Mesothelial cell of epicardium (in vitro differentiated cells): Measurements from ENCODE around the gene STX8. TPM values are rescaled to one million over a fixed set of nuclear protein-coding genes. Genes with fewer than 3 reads are reported as not detected.
A peak's percentile ranks its signal among the peaks of the same experiment; 100 is the strongest.

Experiments used
- DNase-seq, 2 experiments: peaks; one replicate each; pipeline ENCODE4 v3.0.0; 2021; ENCODE audit warnings: low spot score in 2 of 2; ENCODE audit not compliant: unreplicated experiment in 2 of 2
- H3K27ac Mint-ChIP-seq: 2 replicates; pipeline ENCODE4 v1.8.0; 2021; ENCODE audit warnings: mixed read lengths
- H3K27me3 Mint-ChIP-seq: 2 replicates; pipeline ENCODE4 v1.8.0; 2021; ENCODE audit warnings: low read depth, mixed read lengths
- H3K36me3 Mint-ChIP-seq: 2 replicates; pipeline ENCODE4 v1.8.0; 2021; ENCODE audit warnings: mixed read lengths
- H3K4me1 Mint-ChIP-seq: 2 replicates; pipeline ENCODE4 v1.8.0; 2021; ENCODE audit warnings: mixed read lengths
- H3K4me3 Mint-ChIP-seq: 2 replicates; pipeline ENCODE4 v1.8.0; 2021; ENCODE audit warnings: mild to moderate bottlenecking, moderate library complexity, mixed read lengths
- H3K9me3 Mint-ChIP-seq: 2 replicates; pipeline ENCODE4 v1.8.0; 2021; ENCODE audit warnings: mixed read lengths
- CTCF ChIP-seq: fragments of 200-600 bp; sonication (generic); IDR thresholded peaks from one replicate; pipeline ENCODE4 v1.5.0; 2021; ENCODE audit warnings: antibody characterized with exemption; ENCODE audit not compliant: unreplicated experiment
- total RNA-seq: library from RNA; stranded (reverse); gene quantifications from 3 replicates; pipeline ENCODE4 v1.2.1, GENCODE V29; 2021

The STX8 gene
- total RNA-seq, 1 donor from 2014 or later = 53.3 TPM

GRCh38 chr17:9435165-9435564, 140.5 kb downstream of the STX8 start:
- Mint-ChIP-seq H3K27ac (no peak overlapping the region), H3K27me3 (no peaks in the 10 kb centered on the region), H3K36me3 (peaks cover 12% of the 10 kb centered on the region), H3K4me3 (no peak overlapping the region), H3K4me1 (peaks cover 23% of the 10 kb centered on the region), H3K9me3 (peaks cover 14% of the 10 kb centered on the region)
- TF ChIP-seq CTCF = no peak
- no peak for DNase-seq

GRCh38 chr17:9434642-9435057, 141.0 kb downstream of the STX8 start:
- H3K27ac Mint-ChIP-seq = peak overlapping the region; percentile 11
- no peak for DNase-seq
- TF ChIP-seq CTCF = no peak
- no peaks in the 10 kb centered on the region for H3K27me3 Mint-ChIP-seq
- H3K4me1 Mint-ChIP-seq = peaks cover 23% of the 10 kb centered on the region
- H3K4me3 Mint-ChIP-seq = no peak overlapping the region
- H3K9me3 Mint-ChIP-seq = peaks cover 15% of the 10 kb centered on the region
- H3K36me3 Mint-ChIP-seq = peaks cover 12% of the 10 kb centered on the region

GRCh38 chr17:9432934-9433421, 142.6 kb downstream of the STX8 start:
- no peak overlapping the region for H3K4me3 Mint-ChIP-seq
- TF ChIP-seq CTCF = no peak

GRCh38 chr17:9432134-9432885, 143.3 kb downstream of the STX8 start:
- no peak for TF ChIP-seq CTCF
- Mint-ChIP-seq H3K4me3 (no peak overlapping the region), H3K9me3 (peaks cover 15% of the 10 kb centered on the region), H3K27me3 (no peaks in the 10 kb centered on the region), H3K4me1 (peaks cover 25% of the 10 kb centered on the region), H3K36me3 (peaks cover 12% of the 10 kb centered on the region), H3K27ac (peak overlapping the region; percentile 55)
- no peak for DNase-seq

More at GRCh38 chr17:9432934-9433421, 142.6 kb downstream of the STX8 start:
- Mint-ChIP-seq H3K36me3 (peaks cover 12% of the 10 kb centered on the region), H3K9me3 (peaks cover 15% of the 10 kb centered on the region), H3K27ac (peak overlapping the region; percentile 55), H3K4me1 (peaks cover 23% of the 10 kb centered on the region), H3K27me3 (no peaks in the 10 kb centered on the region)
- no peak for DNase-seq

- H3K4me3 Mint-ChIP-seq = no peak overlapping the region
- H3K27me3 Mint-ChIP-seq = no peaks in the 10 kb centered on the region
- H3K4me1 Mint-ChIP-seq = peaks cover 24% of the 10 kb centered on the region
- DNase-seq = no peak
- peaks cover 12% of the 10 kb centered on the region for H3K36me3 Mint-ChIP-seq
- peak overlapping the region; percentile 4 for H3K27ac Mint-ChIP-seq
- peaks cover 15% of the 10 kb centered on the region for H3K9me3 Mint-ChIP-seq
- TF ChIP-seq CTCF = no peak
These were observed 144.0 kb downstream of the STX8 start for GRCh38 chr17:9431620-9432019.
